COLO668 (cell line): ENCODE data around the gene ARMC10.
"Not testable (repeated sequence)": the region's sequence is repeated elsewhere in the genome, so short reads cannot be mapped to it uniquely, and the experiment has no call there.

Experiments
- DNase-seq: peaks from one replicate; lab custom pipeline; 2025; ENCODE audit not compliant: unreplicated experiment; lab: John Stamatoyannopoulos, UW

ARMC10 gene

DNA sequence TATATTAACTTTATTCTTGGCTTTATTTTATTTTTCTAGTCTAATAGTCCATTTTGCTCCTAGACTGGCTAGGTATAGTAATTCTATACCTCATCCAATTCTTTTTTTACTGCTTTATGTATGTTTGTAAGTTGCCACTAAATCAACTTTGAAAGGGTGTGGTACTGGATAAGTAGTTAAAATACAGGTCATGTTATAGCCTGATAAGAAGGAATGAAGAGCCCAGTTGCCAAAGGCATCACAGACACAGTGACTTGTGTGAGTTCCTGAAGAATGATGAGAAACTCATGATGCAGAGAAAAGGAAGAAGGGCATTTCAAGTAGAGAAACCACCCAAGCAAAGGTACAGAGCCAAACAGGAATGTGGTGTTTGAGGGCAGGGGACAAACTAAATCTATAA is 46.7 kb downstream of the ARMC10 start:
- no peak for DNase-seq

DNA sequence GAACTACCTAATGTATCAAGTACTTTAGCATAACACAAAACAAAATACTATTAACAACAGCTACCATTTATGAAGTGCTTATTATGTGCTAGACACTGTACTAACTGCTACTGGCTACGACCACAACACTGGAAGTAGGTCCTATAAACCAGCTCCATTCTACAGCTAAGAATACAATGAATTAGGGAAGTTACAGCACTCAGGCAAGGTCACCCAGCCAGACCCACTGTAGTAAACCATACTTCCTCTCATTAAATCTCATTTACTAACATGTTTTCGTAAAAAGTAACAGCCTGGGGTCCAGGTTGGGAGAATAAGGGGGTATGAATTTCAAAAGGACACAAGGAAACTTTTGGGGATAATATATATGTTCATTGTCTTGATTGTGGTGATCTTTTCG is 48.6 kb downstream of the ARMC10 start:
- no peak for DNase-seq

DNA sequence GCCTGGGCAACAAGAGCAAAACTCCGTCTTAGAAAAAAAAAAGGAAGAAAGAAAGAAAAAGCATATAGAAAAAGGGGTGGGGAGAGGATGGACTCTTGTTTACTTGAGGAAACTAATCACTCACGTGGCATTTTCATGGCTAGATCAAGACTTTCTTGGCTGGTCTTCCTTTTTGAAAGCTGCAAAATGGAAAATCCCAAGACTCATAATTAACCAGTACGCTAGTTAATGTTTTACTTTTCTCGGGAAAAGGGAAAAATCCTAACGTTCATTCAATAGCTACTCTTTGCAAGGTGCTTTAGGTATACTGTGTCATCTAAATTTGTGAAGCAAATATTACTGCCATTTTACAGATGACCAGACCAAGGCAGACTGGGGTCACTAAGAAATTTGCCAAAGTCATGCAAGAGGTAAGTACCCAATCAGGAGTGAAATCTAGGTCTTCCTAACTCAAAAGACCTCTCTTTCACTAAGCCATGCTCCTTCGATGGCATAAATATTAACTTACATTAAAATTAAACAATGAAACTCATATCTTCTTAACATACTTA is 49.6 kb downstream of the ARMC10 start:
- no peak for DNase-seq

DNA sequence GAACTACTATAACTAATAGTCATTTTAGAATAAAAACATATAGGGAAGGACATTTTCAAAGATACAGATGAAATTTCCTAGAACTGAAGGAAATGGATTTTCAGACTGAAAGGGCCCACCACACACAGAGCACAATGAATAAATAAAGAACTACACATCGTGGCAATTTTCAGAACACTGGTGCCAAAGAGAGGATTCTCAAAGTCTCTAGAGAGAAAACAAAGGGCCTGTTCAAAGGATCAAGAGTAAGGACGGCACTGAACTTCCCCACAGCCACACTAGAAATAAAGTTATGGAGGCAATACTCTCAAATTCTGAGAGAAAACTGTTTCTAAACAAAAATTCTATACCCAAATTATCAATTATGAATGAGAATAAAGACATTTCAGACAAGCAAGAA is 52.1 kb downstream of the ARMC10 start:
- DNase-seq: no peak

GRCh38 chr7:103129702-103130549 is 55.0 kb downstream of the ARMC10 start:
- no peak for DNase-seq

- no peak for DNase-seq
Measured at GRCh38 chr7:103130901-103131624, 56.1 kb downstream of the ARMC10 start.

GRCh38 chr7:103132995-103133688 is 58.2 kb downstream of the ARMC10 start:
- DNase-seq: no peak

- no peak for DNase-seq
Measured at GRCh38 chr7:103134836-103135554, 60.1 kb downstream of the ARMC10 start.

DNA sequence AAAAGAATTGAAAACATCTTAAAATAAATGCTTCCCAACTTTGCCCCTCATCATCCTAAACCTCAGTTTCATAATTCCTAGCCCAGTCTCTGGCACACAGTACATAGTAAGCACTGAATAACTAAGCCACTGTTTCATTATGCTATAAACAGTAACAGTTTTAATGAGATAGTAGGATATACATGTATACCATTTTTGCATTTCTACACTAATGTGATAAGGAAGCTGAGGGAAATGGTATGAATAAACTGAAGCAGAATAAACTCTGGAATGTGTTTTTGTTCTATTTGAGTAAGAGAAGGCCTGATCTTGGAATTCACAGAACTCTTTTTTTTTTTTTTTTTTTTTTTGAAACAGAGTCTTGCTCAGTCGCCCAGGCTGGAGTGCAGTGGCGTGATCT is 65.1 kb downstream of the ARMC10 start:
- DNase-seq: no peak

- no peak for DNase-seq
Measured at GRCh38 chr7:103140685-103141084, 65.7 kb downstream of the ARMC10 start.

DNA sequence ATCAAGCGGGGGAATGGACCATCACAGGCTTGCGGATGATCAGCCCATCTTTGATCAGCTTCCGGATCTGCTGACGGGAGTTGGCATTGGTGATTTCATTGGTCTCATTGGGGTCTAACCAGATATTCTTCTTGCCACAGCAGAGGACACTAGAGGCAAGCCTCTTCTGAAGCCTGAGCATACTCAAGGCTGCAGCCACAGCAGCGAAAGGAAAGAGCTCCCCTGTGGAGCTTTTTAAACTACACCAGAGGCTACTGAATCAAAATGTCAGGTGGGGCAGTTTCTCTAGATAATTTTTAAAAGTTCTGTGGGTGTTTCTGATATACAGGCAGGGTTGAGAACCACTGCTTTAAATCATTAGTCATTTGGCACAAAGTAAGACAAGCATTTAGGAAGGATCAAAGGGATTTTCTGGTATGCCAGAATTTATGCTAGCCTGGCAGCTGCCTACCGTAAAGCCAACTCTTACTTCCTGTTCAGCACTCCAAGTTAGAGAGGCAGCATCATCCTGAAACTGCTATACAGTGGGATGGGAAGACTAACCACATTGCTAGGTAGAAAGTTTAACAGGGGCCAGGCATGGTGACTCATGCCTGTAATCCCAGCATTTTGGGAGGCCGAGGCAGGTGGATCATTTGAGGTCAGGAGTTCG is 66.9 kb downstream of the ARMC10 start:
- no peak for DNase-seq

- DNase-seq: no peak
Measured at GRCh38 chr7:103142494-103142893, 67.6 kb downstream of the ARMC10 start.

DNA sequence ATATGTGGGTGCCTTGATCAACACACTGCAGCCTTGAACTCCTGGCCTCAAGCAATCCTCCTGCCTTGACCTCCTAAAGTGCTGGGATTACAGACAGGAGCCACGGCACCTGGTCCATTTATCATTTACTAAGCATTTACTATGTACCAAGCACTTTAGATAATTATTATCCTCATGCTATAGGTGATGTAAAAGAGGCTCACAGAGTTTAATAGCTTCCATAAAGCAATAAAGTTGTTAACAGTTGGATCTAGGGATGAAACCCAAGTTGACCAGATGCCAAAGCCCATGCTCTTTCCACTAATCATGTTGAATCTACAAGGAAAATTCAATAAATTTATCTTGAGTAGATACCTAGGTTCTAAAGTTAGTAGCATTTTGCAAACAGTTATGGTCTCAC is 68.9 kb downstream of the ARMC10 start:
- DNase-seq: no peak

DNA sequence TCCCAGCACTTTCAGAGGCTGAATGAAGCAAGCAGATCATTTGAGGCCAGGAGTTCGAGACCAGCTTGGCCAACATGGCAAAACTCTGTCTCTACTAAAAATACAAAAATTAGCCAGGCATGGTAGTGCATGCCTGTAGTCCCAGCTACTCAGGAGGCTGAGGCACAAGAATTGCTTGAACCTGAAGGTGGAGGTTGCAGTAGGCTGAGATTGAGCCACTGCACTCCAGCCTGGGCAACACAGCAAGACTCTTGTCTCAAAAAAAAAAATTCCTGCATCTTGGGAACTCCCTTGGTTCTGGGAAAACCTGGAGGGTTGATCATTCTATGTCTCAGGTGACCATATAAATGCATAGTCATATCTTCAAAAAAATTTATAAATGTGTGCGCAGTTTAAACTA is 69.8 kb downstream of the ARMC10 start:
- not testable (repeated sequence) for DNase-seq

GRCh38 chr7:103148131-103148993 is 73.4 kb downstream of the ARMC10 start:
- no peak for DNase-seq
